Hematopoietic multipotent progenitor cell (in vitro differentiated cells): ENCODE data around the gene LLGL2. TPM values are rescaled to one million over a fixed set of nuclear protein-coding genes. Genes with fewer than 3 reads are reported as not detected.

Experiments
- DNase-seq, 3 donors: peaks; one replicate each; pipeline ENCODE4 v3.0.0-alpha.2; 2011 to 2015; ENCODE audit warnings: low read depth in 2 of 3, low spot score in 2 of 3
- total RNA-seq: library from RNA; depleted of rRNA; stranded (reverse); fragments of >200 nt; gene quantifications from one replicate; pipeline ENCODE4 v1.2.3, GENCODE V29; 2012

The LLGL2 gene
- total RNA-seq, 1 donor = 42.5 TPM

DNA sequence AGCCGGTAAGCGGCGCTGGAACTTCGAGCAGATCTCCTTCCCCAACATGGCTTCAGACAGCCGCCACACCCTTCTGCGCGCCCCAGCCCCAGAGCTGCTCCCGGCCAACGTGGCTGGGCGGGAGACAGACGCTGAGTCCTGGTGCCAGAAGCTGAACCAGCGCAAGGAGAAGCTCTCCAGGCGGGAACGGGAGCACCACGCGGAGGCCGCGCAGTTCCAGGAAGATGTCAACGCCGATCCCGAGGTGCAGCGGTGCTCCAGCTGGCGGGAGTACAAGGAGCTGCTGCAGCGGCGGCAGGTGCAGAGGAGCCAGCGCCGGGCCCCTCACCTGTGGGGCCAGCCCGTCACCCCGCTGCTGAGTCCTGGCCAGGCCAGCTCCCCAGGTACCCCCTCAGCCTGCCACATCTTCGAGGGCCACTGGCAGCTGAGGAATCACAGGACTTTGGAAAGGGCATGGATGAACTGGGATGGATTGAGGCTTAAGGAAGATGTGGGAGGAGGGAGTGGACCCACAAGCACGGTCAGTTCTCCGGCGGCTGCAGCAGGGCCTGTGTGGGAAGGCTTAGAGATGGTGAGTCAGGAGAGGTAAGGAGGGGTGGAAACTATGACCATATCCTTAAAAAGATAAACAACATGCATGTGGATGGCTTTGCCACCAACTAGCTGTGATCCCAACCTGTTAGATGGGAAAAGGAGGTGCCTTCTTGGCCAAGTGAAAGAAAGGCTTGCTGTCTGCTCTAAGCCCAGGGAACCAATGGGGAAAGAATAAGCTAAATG lies 3.4 kb upstream of the LLGL2 start:
- no peak for DNase-seq

DNA sequence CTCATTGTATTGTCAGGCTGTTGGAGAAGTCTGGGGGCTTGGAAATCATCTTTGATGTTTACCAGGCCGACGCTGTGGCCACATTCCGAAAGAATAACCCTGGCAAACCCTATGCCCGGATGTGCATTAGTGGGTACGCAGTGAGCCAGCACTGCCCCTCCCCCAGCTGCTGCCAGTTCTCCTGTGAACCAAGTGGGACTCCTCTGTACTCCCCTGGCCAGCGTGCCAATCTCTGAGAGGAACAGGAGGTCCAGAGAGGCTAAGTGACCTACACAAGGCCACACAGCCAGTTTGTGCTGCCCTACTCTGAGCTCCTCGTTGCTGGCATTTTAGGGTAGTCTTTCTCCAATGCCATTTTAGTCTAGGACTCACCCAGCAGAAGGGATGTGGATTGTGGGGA lies 1.9 kb upstream of the LLGL2 start:
- no peak for DNase-seq

- DNase-seq = peak in 1 of 3 donors; percentile 31
Observed at GRCh38 chr17:75524269-75524969, 1.1 kb upstream of the LLGL2 start.

GRCh38 chr17:75525806-75526554 lies 483 bp downstream of the LLGL2 start:
- DNase-seq = no peak

DNA sequence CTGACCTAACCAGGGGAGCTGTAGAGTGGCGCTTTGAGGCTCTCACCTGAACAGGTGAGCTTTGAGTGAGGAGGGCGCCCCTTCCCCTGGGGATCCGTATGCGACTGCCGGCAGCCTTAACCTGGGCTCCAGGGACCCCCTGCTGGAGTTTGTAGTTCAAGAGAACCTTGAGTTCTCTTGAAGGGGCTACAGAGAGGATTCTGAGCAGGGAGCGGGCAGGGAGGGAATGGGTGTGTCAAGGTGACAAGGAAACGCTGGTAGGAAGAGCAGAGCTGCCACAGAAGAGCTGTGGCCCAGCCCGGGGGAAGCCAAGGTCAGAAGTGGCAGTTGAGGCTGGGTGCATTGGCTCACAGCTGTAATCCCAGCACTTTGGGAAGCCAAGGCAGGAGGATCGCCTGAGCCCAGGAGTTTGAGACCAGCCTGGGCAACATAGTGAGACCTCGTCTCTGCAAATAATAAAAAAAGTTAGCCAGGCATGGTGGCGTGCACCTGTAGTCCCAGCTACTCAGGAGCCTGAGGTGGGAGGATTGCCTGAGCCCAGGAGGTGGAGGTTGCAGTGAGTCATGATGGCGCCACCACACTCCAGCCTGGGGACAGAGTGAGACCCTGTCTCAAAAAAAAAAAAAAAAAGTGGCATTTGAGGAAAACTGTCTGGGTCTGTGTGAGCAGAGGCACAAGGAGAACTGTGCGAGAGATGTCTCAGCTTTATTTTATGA lies 1.2 kb downstream of the LLGL2 start:
- no peak for DNase-seq

- no peak for DNase-seq
Observed at GRCh38 chr17:75530837-75531720, 5.6 kb downstream of the LLGL2 start.

- no peak for DNase-seq
Observed at GRCh38 chr17:75531721-75532072, 6.2 kb downstream of the LLGL2 start.

GRCh38 chr17:75535119-75535537 lies 9.6 kb downstream of the LLGL2 start:
- peak in 2 of 3 donors; percentile 58 to 71 for DNase-seq

DNA sequence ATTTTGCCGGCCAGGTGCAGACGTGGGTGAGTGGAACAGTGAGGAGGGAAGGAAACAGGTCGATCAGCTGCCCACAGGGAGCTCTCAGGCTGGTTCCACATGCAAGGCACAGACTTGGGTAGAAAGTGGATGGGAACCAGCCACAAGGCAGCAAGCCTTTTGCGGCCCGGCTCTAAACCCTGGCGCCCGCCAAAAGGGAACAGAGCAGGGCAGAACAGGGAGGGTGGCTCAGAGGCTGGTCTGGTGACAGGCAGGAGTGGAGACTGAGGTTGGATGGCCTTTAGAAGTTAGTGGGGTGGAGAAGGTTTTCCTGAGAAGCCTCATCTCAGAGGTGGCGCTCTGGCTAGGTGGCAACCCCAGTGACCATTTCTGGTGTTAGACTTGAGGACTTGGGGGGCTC lies 10.4 kb downstream of the LLGL2 start:
- no peak for DNase-seq

DNA sequence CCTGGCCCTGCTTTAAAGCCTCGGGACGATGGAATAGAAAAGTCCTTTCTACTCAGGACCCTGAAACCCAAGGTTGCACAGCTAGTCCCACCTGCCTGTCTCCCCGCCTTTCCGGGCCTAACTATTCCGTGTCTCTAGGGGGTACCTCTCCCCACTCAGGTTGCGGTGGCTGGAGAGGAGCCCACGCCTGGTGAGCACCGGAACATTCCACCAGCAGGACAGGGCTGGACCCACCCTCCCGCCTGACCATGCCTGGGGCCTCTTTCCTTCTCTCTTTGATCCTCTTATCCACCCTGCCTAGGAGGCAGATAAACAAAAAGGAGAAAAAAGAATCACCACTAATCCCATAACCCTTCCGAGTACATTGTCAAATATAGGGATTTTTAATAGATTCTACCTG lies 10.9 kb downstream of the LLGL2 start:
- DNase-seq = no peak

DNA sequence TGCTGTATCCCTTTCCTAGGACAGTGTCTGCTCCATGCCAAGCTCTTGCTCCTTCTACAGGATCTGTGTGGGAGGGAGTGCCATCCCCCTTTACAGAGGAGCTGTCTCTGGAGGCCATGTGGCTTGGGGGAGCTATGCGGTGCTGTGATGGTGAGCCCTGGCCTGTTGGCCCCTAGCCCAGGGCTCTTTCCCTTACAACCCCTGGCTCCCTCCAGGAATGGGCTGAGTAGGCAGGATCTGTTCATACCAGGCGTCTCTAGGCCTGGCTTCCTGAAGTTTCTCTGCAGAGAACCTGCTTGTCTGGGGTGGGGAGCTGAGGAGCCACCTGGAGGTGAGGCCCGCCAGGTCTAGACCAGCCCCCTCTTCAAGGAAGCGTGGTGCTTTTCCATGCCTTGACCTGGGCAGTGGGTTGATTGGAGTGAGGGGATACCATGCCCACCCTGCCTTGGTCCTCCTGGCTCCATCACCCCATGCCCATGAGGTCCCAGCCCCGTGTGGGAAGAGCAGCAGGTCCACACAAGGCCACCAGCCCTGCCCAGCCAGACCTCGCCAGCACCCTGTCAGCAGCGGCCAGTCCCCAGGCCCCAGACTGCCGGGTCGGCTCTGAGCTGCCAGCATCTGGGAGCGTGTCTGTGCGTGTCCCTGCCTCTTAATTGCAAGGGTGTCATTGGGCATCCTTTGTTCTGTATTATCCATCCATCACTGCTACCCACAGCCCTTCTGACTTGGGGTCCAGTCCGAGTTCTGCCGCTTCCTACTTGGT lies 14.7 kb downstream of the LLGL2 start:
- DNase-seq = no peak

DNA sequence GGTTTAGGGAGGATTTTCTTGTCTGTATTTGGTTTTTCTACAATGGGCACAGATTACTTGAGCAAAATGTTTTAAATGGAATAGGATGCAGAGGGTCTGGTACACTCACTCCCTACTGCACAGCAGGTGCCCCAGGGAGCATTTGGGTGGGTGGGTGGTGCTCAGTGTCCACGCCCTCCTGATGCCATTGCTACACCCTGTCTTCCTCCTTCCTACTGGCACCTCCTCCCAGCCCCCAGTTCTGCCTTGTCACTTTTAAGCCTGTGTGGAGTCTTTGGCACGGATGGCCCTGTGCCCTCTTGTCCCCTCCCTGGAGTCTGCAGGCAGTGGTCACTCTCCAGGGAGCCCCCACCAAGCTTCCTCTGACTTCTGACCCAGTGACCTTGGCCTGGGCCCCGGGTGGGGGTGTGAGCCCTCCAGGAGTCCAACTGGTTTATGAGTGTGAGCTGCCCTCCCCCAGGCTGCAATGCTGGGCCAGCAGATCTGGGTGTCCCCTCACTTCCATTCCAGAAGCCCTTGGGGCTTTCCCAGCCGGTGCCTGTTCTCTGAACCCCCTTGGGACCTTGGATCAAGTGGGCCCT lies 15.5 kb downstream of the LLGL2 start:
- no peak for DNase-seq

DNA sequence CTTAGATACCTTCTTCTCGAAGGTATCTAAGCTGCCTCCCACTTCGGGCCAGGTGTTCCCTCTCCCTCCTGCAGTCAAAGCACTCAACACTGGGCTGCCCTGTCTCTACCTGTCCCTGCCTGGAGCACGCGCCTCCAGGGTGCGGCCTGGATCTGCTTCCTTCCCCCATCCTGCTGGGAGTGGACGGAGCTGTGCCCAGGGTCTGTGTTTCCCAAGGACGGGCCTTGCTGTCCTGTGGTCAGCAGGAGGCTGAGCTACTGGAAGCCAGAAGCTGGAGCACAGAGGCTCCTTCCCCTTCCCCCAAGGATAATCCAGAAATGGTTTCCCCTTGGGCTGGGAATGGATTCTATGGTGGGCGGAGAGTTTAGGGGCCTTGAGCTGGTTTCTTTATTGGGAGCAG lies 16.7 kb downstream of the LLGL2 start:
- DNase-seq = no peak

GRCh38 chr17:75542728-75543336 lies 17.3 kb downstream of the LLGL2 start:
- no peak for DNase-seq

- no peak for DNase-seq
Observed at GRCh38 chr17:75544250-75544649, 18.8 kb downstream of the LLGL2 start.

GRCh38 chr17:75546181-75546580 lies 20.7 kb downstream of the LLGL2 start:
- no peak for DNase-seq

GRCh38 chr17:75547091-75547490 lies 21.6 kb downstream of the LLGL2 start:
- no peak for DNase-seq

- DNase-seq = no peak
Observed at GRCh38 chr17:75548813-75549212, 23.3 kb downstream of the LLGL2 start.
